COLO668 (cell line): ENCODE results near the gene NPIPB12.
"Not testable (repeated sequence)": the region's sequence is repeated elsewhere in the genome, so short reads cannot be mapped to it uniquely, and the experiment has no call there.

Experiments used
- DNase-seq: peaks from one replicate; lab custom pipeline; 2025; ENCODE audit not compliant: unreplicated experiment; lab: John Stamatoyannopoulos, UW

Gene NPIPB12

GRCh38 chr16:29506308-29506707 is at the start of gene NPIPB12:
TSS of gene NPIPB12 (minus strand) at chr16:29506408.
- DNase-seq: not testable (repeated sequence)

GRCh38 chr16:29521520-29521919 is 15.3 kb upstream of the NPIPB12 start:
- not testable (repeated sequence) for DNase-seq

- DNase-seq: not testable (repeated sequence)
These were observed 23.9 kb downstream of the NPIPB12 start for GRCh38 chr16:29482276-29482675.

GRCh38 chr16:29472065-29472464 is 34.1 kb downstream of the NPIPB12 start:
- DNase-seq: not testable (repeated sequence)

GRCh38 chr16:29469660-29470059 is 36.5 kb downstream of the NPIPB12 start:
- DNase-seq: not testable (repeated sequence)

- DNase-seq: not testable (repeated sequence)
These were observed 38.4 kb downstream of the NPIPB12 start for GRCh38 chr16:29467654-29468366.

- not testable (repeated sequence) for DNase-seq
These were observed 39.3 kb downstream of the NPIPB12 start for GRCh38 chr16:29466904-29467303.

- not testable (repeated sequence) for DNase-seq
These were observed 40.0 kb downstream of the NPIPB12 start for GRCh38 chr16:29465985-29466824.

- DNase-seq: not testable (repeated sequence)
These were observed 45.6 kb downstream of the NPIPB12 start for GRCh38 chr16:29460647-29461030.

GRCh38 chr16:29459706-29460646 is 46.2 kb downstream of the NPIPB12 start, which contains the start of gene SULT1A4:
TSS of gene SULT1A4 (plus strand) at chr16:29459913. CDS start at chr16:29461386, 1,473 bp downstream.
- not testable (repeated sequence) for DNase-seq

GRCh38 chr16:29457660-29458059 is 48.5 kb downstream of the NPIPB12 start:
- DNase-seq: not testable (repeated sequence)

GRCh38 chr16:29454828-29455227 is 51.4 kb downstream of the NPIPB12 start:
- not testable (repeated sequence) for DNase-seq

GRCh38 chr16:29454269-29454668 is 51.9 kb downstream of the NPIPB12 start, which contains the start of the genes BOLA2 and SLX1B:
TSS of gene BOLA2 (minus strand) at chr16:29454351. CDS start at chr16:29454253, 98 bp downstream.
TSS of gene SLX1B (plus strand) at chr16:29454533.
- not testable (repeated sequence) for DNase-seq

GRCh38 chr16:29453754-29454153 is 52.5 kb downstream of the NPIPB12 start:
- DNase-seq: not testable (repeated sequence)
